ENCODE measurements around the gene OGFOD2.

The OGFOD2 gene

GRCh38 chr12:122981036-122981471 lies 6.0 kb downstream of the OGFOD2 start:
- no peak for TF ChIP-seq CTCF (IDR thresholded peaks at IDR 0.05; ENCODE audit: low read depth, low read length)
- peak overlapping the region; percentile 84 for H3K4me3 ChIP-seq (ENCODE audit: low read depth, low read length)

GRCh38 chr12:122981587-122982476 lies 6.8 kb downstream of the OGFOD2 start:
- no peak for TF ChIP-seq CTCF (IDR thresholded peaks at IDR 0.05; ENCODE audit: low read depth, low read length)
- H3K4me3 ChIP-seq (ENCODE audit: low read depth, low read length): peak overlapping the region; percentile 84

DNA sequence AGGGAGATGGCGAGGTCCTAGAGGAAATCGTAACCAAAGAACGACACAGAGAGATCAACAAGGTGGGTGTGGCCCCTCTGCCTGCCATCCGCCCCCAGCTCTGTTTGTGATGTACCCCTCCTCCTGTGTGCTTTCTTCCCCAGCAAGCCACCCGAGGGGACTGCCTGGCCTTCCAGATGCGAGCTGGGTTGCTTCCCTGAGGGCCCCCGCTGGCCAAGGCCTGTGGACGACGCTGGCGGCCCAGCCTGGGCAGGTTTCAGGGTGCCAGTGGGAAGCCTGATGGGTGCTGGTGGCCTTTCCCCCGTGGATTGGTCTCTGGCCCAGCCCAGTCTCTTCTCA lies 7.4 kb downstream of the OGFOD2 start:
- peak overlapping the region; percentile 84 for H3K4me3 ChIP-seq (ENCODE audit: low read depth, low read length)
- no peak for TF ChIP-seq CTCF (IDR thresholded peaks at IDR 0.05; ENCODE audit: low read depth, low read length)

DNA sequence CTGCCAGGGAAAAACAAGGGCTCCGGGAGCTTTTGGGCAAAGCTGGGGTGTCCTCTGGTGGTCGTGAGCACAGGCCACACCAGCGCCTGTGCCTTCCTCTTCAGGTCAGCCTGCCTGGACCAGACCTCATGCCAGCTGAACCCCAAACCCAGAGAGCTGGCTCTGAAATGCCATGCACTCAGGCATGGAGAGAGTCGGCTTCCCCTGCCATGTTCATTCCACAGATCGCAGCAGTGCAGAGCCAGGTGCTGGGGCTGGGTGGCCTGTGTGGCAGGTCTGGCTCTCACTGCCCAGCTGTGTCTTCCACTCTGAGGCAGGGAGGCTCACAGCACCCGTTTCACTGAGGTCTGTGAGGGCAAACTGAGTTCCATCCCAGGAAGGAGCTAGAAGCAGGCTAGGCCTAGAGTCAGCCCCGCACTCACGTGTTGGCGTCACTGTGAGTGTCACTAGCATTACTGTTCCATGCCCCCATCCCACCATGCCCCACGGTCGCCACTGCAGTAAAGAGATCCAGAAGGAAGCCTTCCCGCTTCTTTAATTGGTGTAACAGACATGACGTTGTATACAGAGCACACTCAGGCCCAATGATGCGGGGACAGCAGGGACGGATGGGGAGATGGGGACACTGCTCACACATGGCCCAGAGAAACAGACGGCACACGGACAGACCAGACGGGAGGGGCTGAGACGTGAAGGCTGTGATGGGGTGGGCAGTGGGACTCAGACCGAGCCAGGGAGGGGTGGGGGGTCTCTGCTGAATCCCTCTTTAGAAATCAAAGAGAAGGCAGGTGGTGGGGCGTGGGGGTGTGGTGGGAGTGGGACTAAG lies 8.1 kb downstream of the OGFOD2 start:
- TF ChIP-seq CTCF (IDR thresholded peaks at IDR 0.05; ENCODE audit: low read depth, low read length): no peak
- no peak overlapping the region for H3K4me3 ChIP-seq (ENCODE audit: low read depth, low read length)

DNA sequence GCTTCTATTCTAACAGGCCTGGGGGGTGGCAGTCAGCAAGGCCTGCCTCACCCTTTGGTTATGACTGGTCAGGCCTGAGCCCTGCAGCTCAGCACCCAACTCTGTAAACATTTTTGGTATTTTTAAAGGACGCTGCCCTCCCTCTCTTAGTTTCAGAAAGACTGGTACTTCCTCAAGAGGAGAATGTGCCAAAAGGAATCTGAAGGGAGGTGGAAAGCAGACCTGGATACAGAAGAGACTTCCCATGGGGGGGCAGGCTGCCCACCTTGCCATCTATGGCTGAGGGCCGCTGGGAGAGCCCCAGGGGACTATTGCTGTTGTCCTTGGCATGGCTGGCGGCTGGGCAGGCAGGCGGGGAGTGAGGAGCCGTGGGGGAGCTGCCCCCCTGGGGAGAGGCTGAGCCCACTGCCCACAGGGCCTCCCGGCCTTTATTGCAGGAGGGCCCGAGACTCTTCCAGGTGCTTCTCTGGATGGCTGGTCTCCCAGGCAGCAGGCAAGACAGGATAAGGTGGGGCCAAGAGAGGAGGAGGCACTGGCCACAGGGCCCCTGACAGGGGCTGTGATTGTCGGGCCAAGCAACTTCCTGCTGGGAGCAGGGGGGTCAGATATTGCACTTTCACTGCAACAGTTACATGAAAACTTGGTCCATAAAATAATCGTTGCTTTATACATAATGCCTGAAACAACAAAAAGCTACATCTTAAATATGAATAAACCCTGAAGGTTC lies 8.9 kb downstream of the OGFOD2 start:
- TF ChIP-seq CTCF (IDR thresholded peaks at IDR 0.05; ENCODE audit: low read depth, low read length): no peak
- no peak overlapping the region for H3K4me3 ChIP-seq (ENCODE audit: low read depth, low read length)

DNA sequence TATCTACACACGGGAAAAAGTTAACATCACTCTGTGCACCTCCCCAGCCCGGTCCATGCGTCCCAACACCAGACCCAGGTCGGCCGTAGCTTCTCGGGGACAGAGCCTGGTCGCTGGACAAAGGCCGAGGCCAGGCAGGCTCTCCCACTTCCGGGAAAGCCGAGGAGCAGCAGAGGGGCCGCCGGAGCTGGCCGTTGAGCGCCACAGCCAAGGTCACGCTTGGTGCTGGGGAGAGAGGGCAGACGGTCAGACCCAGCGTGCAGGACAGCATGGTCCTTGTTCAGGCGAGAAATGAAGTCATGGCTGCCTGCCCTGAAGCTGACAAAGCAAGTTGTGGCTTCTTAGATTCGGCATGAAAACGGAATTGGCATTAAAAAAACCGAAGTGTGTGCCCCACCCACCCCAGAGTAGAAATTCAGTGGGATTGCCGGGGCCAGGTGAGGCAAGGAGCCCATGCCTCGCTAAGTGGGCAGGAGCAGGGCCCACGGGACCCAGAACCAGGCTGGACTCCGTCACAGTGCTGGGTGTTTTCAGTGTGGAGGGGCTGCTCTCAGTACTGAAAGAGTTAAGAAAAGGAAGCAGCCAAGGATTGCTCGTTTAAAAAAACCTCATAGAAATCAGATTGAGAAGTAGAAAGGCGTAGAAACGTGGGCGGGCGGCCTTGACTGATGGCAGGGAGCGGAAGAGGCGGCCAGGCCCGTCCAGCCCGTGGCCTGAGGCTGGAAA lies 9.7 kb downstream of the OGFOD2 start:
- TF ChIP-seq CTCF (IDR thresholded peaks at IDR 0.05; ENCODE audit: low read depth, low read length): no peak
- no peak overlapping the region for H3K4me3 ChIP-seq (ENCODE audit: low read depth, low read length)
